Liver (tissue), 9 donors: ENCODE measurements around the gene TRA2B. TPM values are rescaled to one million over a fixed set of nuclear protein-coding genes. Genes with fewer than 3 reads are reported as not detected.

Experiments used
- DNase-seq: peaks from one replicate; pipeline ENCODE4 v3.0.0-alpha.2; 2017; ENCODE audit warnings: low spot score
- H3K27ac ChIP-seq, 2 donors: one replicate each; pipeline ENCODE4 v1.7.0; 2013; ENCODE audit warnings: inconsistent platforms in 2 of 2, low read length in 2 of 2, control low read depth in 1 of 2, low read depth in 1 of 2, mild to moderate bottlenecking in 1 of 2
- H3K27me3 ChIP-seq, 4 donors: one replicate each; pipeline versions ENCODE4 v1.6.1 to v1.7.0; 2013; ENCODE audit warnings: low read length in 3 of 4, inconsistent platforms in 1 of 4, mild to moderate bottlenecking in 1 of 4, moderate library complexity in 1 of 4; ENCODE audit not compliant: control insufficient read depth in 4 of 4, insufficient read depth in 4 of 4
- H3K36me3 ChIP-seq, 4 donors: one replicate each; pipeline versions ENCODE4 v1.6.1 to v1.7.0; 2013; ENCODE audit warnings: low read length in 3 of 4, mild to moderate bottlenecking in 3 of 4, low read depth in 1 of 4, moderate library complexity in 1 of 4; ENCODE audit not compliant: control insufficient read depth in 4 of 4, insufficient read depth in 3 of 4
- H3K4me1 ChIP-seq, 4 donors: one replicate each; pipeline versions ENCODE4 v1.6.1 to v1.7.0; 2013; ENCODE audit warnings: low read length in 3 of 4, mild to moderate bottlenecking in 3 of 4, moderate library complexity in 1 of 4; ENCODE audit not compliant: control insufficient read depth in 4 of 4, insufficient read depth in 4 of 4
- H3K4me3 ChIP-seq, 3 donors: one replicate each; pipeline versions ENCODE4 v1.6.1 to v1.7.0; 2013; ENCODE audit warnings: low read length in 3 of 3, control low read depth in 1 of 3, low read depth in 1 of 3, mild to moderate bottlenecking in 1 of 3
- H3K9ac ChIP-seq, 2 donors: one replicate each; pipeline ENCODE4 v1.7.0; 2013; ENCODE audit warnings: low read length in 2 of 2, mild to moderate bottlenecking in 2 of 2, moderate library complexity in 2 of 2, control low read depth in 1 of 2, low read depth in 1 of 2
- H3K9me3 ChIP-seq, 4 donors: one replicate each; pipeline versions ENCODE4 v1.6.1 to v1.7.0; 2013; ENCODE audit warnings: low read length in 3 of 4; ENCODE audit not compliant: control insufficient read depth in 4 of 4
- EGR1 ChIP-seq, 2 donors: IDR thresholded peaks; 2 replicates each; pipeline ENCODE4 v1.6.1; 2016 to 2018; ENCODE audit warnings: antibody characterized with exemption in 2 of 2, low read depth in 2 of 2
- FOXA2 ChIP-seq: IDR thresholded peaks from 2 replicates; pipeline ENCODE4 v1.6.1; 2016; ENCODE audit warnings: antibody characterized with exemption
- GABPA ChIP-seq, 2 donors: IDR thresholded peaks in 1 of 2; conservative IDR thresholded peaks in 1 of 2; 2 replicates each; pipeline ENCODE4 v1.6.1; 2016; ENCODE audit warnings: antibody characterized with exemption in 2 of 2, mild to moderate bottlenecking in 1 of 2, moderate library complexity in 1 of 2
- HNF4A ChIP-seq, 2 donors: conservative IDR thresholded peaks; 2 replicates each; pipeline ENCODE4 v1.6.1; 2016; ENCODE audit warnings: antibody characterized with exemption in 2 of 2, mild to moderate bottlenecking in 2 of 2
- HNF4G ChIP-seq: IDR thresholded peaks from 2 replicates; pipeline ENCODE4 v1.6.1; 2016; ENCODE audit warnings: antibody characterized with exemption
- JUND ChIP-seq, 2 donors: IDR thresholded peaks; 2 replicates each; pipeline ENCODE4 v1.6.1; 2016; ENCODE audit warnings: antibody characterized with exemption in 2 of 2
- NR2F2 ChIP-seq: IDR thresholded peaks from 2 replicates; pipeline ENCODE4 v1.6.1; 2016; ENCODE audit warnings: antibody characterized with exemption
- RAD21 ChIP-seq, 2 donors: IDR thresholded peaks; 2 replicates each; pipeline ENCODE4 v1.6.1; 2016; ENCODE audit warnings: antibody characterized with exemption in 2 of 2, mild to moderate bottlenecking in 2 of 2
- RXRA ChIP-seq, 2 donors: IDR thresholded peaks; 2 replicates each; pipeline ENCODE4 v1.6.1; 2017 to 2018; ENCODE audit warnings: antibody characterized with exemption in 2 of 2, mild to moderate bottlenecking in 1 of 2
- SP1 ChIP-seq: IDR thresholded peaks from 2 replicates; pipeline ENCODE4 v1.6.1; 2018; ENCODE audit warnings: antibody characterized with exemption, mild to moderate bottlenecking
- TAF1 ChIP-seq: conservative IDR thresholded peaks from 2 replicates; pipeline ENCODE4 v1.6.1; 2016; ENCODE audit warnings: antibody characterized with exemption, mild to moderate bottlenecking
- WGBS: extraction: QIAGEN DNeasy Blood & Tissue Kit; methylation state at CpG from one replicate; pipeline ENCODE4 v1.1.7; 2013; 5-methylcytosine and 5-hydroxymethylcytosine counted together
- polyA plus RNA-seq, 2 donors: library from polyadenylated mRNA; stranded (reverse) in 1 of 2; unstranded in 1 of 2; fragments of 200-250 nt in 1 of 2; fragments of >200 nt in 1 of 2; fragmentation: Nextera tagmentation in 1 of 2; extraction: Ambion mirVana in 1 of 2; gene quantifications; one replicate each; pipeline versions ENCODE4 v1.2.1 to v1.2.3, GENCODE V29; 2013 to 2015
- total RNA-seq, 2 donors: library from RNA; depleted of rRNA; stranded (reverse); fragments of >200 nt; gene quantifications; one replicate each; pipeline ENCODE4 v1.2.3, GENCODE V29; 2014
- TF ChIP-seq, protein P1 (sequence below): IDR thresholded peaks from 2 replicates; pipeline ENCODE4 v1.6.1; 2016; ENCODE audit warnings: antibody characterized with exemption
- TF ChIP-seq, protein P2 (sequence below): fragments of 150-350 bp; IDR thresholded peaks from 2 replicates; pipeline ENCODE4 v1.5.1; 2017; ENCODE audit warnings: improper control_type of control experiment, low read depth, low read length; ENCODE audit not compliant: missing input control
- TF ChIP-seq, protein P3 (sequence below): IDR thresholded peaks from 2 replicates; pipeline ENCODE4 v1.6.1; 2016; ENCODE audit warnings: antibody characterized with exemption
- TF ChIP-seq, protein P4 (sequence below): IDR thresholded peaks from 2 replicates; pipeline ENCODE4 v1.6.1; 2016; ENCODE audit warnings: antibody characterized with exemption
- donor health status: healthy.
- donor health status: healthy.
- donor health status: healthy.
- donor health status: healthy.
- donor health status: healthy.

Gene TRA2B
- total and polyA plus RNA-seq, 4 donors: 31.8 to 106 (median 70.4) TPM

DNA sequence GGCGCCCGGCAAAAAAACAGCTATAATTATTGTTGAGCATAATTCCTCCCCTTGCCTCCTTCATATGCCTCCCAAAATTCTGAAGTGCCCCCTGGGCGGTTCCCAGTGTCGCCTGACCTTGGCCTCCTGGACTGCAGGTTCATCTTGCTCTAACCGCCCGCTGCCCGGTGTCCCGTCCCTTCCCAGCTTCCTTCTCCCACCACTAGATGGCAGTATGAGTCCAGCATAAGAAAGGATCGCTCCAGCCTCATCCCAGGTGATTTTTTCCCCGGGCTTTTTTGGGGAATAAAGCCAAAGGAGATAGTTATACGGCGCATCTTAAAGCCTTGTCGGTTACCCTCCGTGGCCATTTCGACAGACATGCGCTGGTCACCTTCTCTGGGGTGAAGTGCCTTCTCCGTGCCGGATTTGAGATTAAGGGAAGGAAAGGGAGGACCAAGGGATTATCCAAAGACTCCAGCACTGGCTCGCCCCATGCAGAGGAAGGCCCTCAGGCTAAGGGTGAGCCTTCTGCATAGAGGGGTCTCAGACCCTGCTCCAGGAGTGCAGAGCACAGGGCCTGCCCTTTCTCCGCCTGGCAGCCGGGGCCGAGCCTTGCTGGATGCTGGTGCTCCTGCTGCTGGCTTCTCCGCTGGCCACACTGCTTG lies 45.8 kb upstream of the TRA2B start:
- no peak overlapping the region for H3K27ac ChIP-seq
- no peaks in the 10 kb centered on the region for H3K36me3 ChIP-seq
- DNase-seq: peak; percentile 71
- peaks cover 0 to 6% (median 0%) of the 10 kb centered on the region in 4 donors for H3K4me1 ChIP-seq
- WGBS: 21% methylated on average over 23 of the region's 23 CpGs
- H3K4me3 ChIP-seq: no peak overlapping the region
- H3K27me3 ChIP-seq: peaks cover 0 to 2% (median 0%) of the 10 kb centered on the region in 4 donors
- H3K9me3 ChIP-seq: no peaks in the 10 kb centered on the region
- H3K9ac ChIP-seq: no peak overlapping the region
- TF ChIP-seq, protein P1, sequence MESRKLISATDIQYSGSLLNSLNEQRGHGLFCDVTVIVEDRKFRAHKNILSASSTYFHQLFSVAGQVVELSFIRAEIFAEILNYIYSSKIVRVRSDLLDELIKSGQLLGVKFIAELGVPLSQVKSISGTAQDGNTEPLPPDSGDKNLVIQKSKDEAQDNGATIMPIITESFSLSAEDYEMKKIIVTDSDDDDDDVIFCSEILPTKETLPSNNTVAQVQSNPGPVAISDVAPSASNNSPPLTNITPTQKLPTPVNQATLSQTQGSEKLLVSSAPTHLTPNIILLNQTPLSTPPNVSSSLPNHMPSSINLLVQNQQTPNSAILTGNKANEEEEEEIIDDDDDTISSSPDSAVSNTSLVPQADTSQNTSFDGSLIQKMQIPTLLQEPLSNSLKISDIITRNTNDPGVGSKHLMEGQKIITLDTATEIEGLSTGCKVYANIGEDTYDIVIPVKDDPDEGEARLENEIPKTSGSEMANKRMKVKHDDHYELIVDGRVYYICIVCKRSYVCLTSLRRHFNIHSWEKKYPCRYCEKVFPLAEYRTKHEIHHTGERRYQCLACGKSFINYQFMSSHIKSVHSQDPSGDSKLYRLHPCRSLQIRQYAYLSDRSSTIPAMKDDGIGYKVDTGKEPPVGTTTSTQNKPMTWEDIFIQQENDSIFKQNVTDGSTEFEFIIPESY: no peak
- TF ChIP-seq HNF4A (conservative IDR thresholded peaks at IDR 0.05): peak; percentile 89 to 98
- TF ChIP-seq, protein P2, sequence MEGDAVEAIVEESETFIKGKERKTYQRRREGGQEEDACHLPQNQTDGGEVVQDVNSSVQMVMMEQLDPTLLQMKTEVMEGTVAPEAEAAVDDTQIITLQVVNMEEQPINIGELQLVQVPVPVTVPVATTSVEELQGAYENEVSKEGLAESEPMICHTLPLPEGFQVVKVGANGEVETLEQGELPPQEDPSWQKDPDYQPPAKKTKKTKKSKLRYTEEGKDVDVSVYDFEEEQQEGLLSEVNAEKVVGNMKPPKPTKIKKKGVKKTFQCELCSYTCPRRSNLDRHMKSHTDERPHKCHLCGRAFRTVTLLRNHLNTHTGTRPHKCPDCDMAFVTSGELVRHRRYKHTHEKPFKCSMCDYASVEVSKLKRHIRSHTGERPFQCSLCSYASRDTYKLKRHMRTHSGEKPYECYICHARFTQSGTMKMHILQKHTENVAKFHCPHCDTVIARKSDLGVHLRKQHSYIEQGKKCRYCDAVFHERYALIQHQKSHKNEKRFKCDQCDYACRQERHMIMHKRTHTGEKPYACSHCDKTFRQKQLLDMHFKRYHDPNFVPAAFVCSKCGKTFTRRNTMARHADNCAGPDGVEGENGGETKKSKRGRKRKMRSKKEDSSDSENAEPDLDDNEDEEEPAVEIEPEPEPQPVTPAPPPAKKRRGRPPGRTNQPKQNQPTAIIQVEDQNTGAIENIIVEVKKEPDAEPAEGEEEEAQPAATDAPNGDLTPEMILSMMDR: peak; percentile 97
- TF ChIP-seq HNF4G: peak; percentile 73
- no peak for TF ChIP-seq JUND (IDR thresholded peaks at IDR 0.05)
- TF ChIP-seq FOXA2: no peak
- TF ChIP-seq RAD21 (IDR thresholded peaks at IDR 0.05): peak; percentile 99
- peak; percentile 14 to 64 for TF ChIP-seq RXRA (IDR thresholded peaks at IDR 0.05)

DNA sequence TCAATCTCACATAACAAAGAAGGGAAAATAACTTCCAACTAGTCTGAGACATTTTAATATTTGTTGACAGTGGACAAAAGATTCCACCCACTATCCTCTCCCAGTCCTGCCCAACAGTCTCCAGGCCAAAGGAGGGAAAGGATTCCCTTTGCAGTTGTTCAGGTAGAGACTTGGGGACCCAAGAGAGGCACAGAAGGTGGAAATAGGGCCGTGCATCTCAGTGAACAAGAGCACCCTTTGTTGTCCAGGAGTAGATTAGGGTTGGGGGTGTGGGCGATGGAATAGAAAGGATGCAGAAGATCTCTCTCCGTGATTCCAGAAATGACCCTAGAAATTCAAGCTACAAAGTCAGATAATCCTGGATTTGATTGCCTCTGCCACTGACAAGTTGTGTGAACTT lies 44.8 kb upstream of the TRA2B start:
- TF ChIP-seq, protein P2: no peak
- no peak for TF ChIP-seq TAF1
- TF ChIP-seq, protein P3, sequence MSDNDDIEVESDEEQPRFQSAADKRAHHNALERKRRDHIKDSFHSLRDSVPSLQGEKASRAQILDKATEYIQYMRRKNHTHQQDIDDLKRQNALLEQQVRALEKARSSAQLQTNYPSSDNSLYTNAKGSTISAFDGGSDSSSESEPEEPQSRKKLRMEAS: no peak
- Histone ChIP-seq H3K27me3 (peaks cover 0 to 2% (median 0%) of the 10 kb centered on the region in 4 donors), H3K9ac (no peak overlapping the region), H3K4me1 (peaks cover 0 to 6% (median 0%) of the 10 kb centered on the region in 4 donors), H3K36me3 (no peaks in the 10 kb centered on the region), H3K4me3 (no peak overlapping the region), H3K27ac (no peak overlapping the region), H3K9me3 (no peaks in the 10 kb centered on the region)
- no peak for DNase-seq
- WGBS: 71% methylated on average over 3 of the region's 3 CpGs

DNA sequence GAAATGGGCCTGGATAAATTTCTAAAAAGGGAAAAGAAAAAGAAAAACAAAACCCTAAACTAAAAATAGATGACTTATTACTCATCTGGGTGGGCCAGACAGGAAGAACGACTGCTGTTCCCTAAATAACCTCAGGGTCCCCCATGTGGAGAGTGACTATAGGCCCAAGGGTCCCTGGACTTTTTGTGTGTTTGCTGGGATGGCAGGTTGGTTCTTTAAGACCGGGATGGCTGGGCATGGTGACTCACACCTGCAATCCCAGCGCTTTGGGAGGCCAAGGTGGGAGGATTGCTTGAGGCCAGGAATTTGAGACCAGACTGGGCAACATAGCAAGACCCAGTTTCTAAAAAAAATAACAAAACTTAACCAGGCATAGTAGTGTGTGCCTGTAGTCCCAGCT lies 43.8 kb upstream of the TRA2B start:
- 74% methylated on average over 3 of the region's 3 CpGs for WGBS
- Histone ChIP-seq H3K9me3 (no peaks in the 10 kb centered on the region), H3K4me3 (no peak overlapping the region), H3K27ac (no peak overlapping the region), H3K27me3 (peaks cover 0 to 2% (median 0%) of the 10 kb centered on the region in 4 donors), H3K36me3 (no peaks in the 10 kb centered on the region), H3K9ac (no peak overlapping the region), H3K4me1 (peaks cover 0 to 6% (median 0%) of the 10 kb centered on the region in 4 donors)
- no peak for TF ChIP-seq EGR1 (IDR thresholded peaks at IDR 0.05; ENCODE audit: low read depth in 2 of 2)
- TF ChIP-seq, protein P4, sequence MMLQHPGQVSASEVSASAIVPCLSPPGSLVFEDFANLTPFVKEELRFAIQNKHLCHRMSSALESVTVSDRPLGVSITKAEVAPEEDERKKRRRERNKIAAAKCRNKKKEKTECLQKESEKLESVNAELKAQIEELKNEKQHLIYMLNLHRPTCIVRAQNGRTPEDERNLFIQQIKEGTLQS: no peak
- no peak for TF ChIP-seq HNF4G
- TF ChIP-seq NR2F2: no peak
- TF ChIP-seq SP1: no peak
- TF ChIP-seq TAF1: no peak
- TF ChIP-seq RAD21 (IDR thresholded peaks at IDR 0.05): no peak
- TF ChIP-seq, protein P3: no peak
- no peak for TF ChIP-seq HNF4A (conservative IDR thresholded peaks at IDR 0.05)
- TF ChIP-seq, protein P1: no peak
- TF ChIP-seq JUND (IDR thresholded peaks at IDR 0.05): no peak
- TF ChIP-seq GABPA (IDR thresholded peaks at IDR 0.05 in 1 of 2, conservative IDR thresholded peaks at IDR 0.05 in 1 of 2): no peak
- no peak for TF ChIP-seq FOXA2
- DNase-seq: no peak
